Mesothelial cell of epicardium (in vitro differentiated cells): ENCODE measurements around the gene URB1. TPM values are rescaled to one million over a fixed set of nuclear protein-coding genes. Genes with fewer than 3 reads are reported as not detected.

Source experiments
- DNase-seq, 2 experiments: peaks; one replicate each; pipeline ENCODE4 v3.0.0; 2021; ENCODE audit warnings: low spot score in 2 of 2; ENCODE audit not compliant: unreplicated experiment in 2 of 2
- H3K27ac Mint-ChIP-seq: 2 replicates; pipeline ENCODE4 v1.8.0; 2021; ENCODE audit warnings: mixed read lengths
- H3K27me3 Mint-ChIP-seq: 2 replicates; pipeline ENCODE4 v1.8.0; 2021; ENCODE audit warnings: low read depth, mixed read lengths
- H3K36me3 Mint-ChIP-seq: 2 replicates; pipeline ENCODE4 v1.8.0; 2021; ENCODE audit warnings: mixed read lengths
- H3K4me1 Mint-ChIP-seq: 2 replicates; pipeline ENCODE4 v1.8.0; 2021; ENCODE audit warnings: mixed read lengths
- H3K4me3 Mint-ChIP-seq: 2 replicates; pipeline ENCODE4 v1.8.0; 2021; ENCODE audit warnings: mild to moderate bottlenecking, moderate library complexity, mixed read lengths
- H3K9me3 Mint-ChIP-seq: 2 replicates; pipeline ENCODE4 v1.8.0; 2021; ENCODE audit warnings: mixed read lengths
- total RNA-seq: library from RNA; stranded (reverse); gene quantifications from 3 replicates; pipeline ENCODE4 v1.2.1, GENCODE V29; 2021
- TF ChIP-seq, protein P1 (sequence below): fragments of 200-600 bp; sonication (generic); IDR thresholded peaks from one replicate; pipeline ENCODE4 v1.5.0; 2021; ENCODE audit warnings: antibody characterized with exemption; ENCODE audit not compliant: unreplicated experiment

URB1 gene
- total RNA-seq, 1 donor from 2014 or later, result 21.8 TPM

DNA sequence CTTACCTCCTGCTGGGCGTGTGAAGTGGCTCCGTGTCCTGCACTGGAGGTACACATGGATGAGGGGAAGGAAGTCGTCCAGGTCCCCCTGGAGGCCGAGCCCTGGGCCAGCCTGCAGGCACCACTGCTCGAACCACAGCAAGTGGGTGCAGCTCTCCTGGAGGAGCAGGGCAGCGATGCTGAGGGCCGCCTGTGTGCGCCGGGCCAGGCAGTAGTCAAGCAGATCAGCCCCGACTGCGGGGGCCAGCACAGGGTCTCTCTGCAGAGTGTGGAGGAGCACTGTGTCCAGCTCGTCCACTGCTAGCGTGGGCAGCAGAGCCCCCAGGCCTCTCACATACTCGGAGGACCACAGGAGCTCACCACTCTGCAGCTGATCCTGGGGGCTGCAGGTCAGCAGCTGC lies 45.9 kb downstream of the URB1 start:
- Mint-ChIP-seq H3K27ac (no peak overlapping the region), H3K27me3 (no peaks in the 10 kb centered on the region), H3K4me3 (no peak overlapping the region), H3K4me1 (no peaks in the 10 kb centered on the region), H3K36me3 (peaks cover 71% of the 10 kb centered on the region), H3K9me3 (peaks cover 20% of the 10 kb centered on the region)
- TF ChIP-seq, protein P1, sequence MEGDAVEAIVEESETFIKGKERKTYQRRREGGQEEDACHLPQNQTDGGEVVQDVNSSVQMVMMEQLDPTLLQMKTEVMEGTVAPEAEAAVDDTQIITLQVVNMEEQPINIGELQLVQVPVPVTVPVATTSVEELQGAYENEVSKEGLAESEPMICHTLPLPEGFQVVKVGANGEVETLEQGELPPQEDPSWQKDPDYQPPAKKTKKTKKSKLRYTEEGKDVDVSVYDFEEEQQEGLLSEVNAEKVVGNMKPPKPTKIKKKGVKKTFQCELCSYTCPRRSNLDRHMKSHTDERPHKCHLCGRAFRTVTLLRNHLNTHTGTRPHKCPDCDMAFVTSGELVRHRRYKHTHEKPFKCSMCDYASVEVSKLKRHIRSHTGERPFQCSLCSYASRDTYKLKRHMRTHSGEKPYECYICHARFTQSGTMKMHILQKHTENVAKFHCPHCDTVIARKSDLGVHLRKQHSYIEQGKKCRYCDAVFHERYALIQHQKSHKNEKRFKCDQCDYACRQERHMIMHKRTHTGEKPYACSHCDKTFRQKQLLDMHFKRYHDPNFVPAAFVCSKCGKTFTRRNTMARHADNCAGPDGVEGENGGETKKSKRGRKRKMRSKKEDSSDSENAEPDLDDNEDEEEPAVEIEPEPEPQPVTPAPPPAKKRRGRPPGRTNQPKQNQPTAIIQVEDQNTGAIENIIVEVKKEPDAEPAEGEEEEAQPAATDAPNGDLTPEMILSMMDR, result no peak
- DNase-seq, result no peak

DNA sequence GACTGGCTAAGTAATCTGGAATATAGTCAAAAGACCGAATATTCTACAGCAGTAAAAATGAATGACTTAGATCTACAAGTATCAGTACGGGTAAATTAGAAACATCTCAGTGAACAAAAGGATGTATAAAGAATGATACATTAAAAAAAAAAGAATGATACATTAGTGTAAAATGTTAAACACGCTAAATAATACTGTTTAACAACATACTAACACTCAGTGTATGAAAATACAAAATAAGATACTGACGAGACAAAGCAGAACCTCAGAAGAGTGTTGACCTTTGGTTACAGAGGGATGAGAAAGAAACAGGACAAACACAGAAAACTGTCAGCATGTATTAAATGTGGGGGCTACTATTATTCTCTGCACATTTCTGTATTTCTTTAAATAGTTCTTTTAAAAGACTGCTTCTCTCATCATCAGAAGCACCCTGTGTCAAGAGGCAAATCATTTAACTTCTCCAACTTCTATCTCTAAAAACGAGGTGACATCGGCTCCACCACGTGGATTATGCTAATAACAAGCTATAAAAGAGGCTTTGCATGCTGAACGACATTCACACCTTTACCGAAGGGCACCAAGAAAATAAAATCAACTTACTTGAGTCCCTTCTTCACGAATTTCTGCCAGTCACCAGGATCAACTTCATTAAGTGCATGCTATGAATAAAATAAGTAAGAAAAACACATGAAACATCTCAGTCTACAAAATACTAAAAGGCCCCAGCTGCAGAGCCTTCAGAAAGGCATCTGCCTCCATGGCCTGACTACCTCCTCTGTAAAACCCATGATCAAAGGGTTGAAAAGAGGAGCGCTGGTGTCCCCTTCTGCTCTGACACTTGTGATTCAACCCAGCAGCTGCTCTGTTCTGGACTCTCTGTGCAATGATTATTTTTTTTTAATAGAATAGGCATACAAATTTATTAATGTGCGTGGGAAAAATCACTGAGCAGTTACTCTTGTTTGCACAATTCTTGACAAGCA lies 51.7 kb downstream of the URB1 start:
- Mint-ChIP-seq H3K9me3 (peaks cover 20% of the 10 kb centered on the region), H3K4me3 (no peak overlapping the region), H3K27ac (no peak overlapping the region), H3K36me3 (peaks cover 69% of the 10 kb centered on the region), H3K27me3 (no peaks in the 10 kb centered on the region), H3K4me1 (no peaks in the 10 kb centered on the region)
- no peak for DNase-seq
- TF ChIP-seq, protein P1, result no peak

DNA sequence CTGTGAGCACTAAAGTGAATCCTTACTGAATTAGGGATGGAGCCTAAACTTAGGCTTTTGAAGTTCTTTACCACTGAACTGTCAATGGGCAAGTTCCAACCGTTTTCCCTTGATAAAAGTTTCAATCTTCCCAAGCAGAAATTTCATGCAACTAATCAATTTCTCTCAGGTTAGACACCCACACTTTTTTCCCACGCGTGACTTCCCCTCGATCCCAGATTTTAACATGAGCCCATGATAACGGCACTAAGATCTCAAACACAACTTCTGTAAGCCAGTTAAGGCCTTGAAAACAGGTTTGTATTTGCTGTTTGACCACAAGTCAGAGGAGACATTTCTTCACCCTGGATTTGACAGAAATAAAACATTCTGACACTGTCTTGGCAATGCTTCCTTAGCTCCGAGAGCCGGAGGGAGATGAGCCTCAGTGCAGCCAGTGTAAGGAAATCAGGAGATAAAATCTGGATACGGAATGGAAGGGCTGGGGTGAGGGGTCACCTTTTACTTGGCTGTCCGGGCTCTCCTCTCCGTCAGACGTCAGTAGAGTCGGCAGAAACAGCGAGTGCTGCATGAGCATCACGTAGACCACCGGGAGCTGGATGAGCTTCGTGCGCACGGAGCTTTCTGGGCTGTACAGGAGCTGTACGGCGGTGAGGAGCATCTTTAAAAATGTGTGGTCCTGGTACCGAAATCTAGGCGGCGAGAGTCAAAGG lies 54.4 kb downstream of the URB1 start:
- TF ChIP-seq, protein P1, result no peak
- peaks cover 56% of the 10 kb centered on the region for H3K36me3 Mint-ChIP-seq
- H3K4me1 Mint-ChIP-seq, result no peaks in the 10 kb centered on the region
- no peak overlapping the region for H3K27ac Mint-ChIP-seq
- H3K27me3 Mint-ChIP-seq, result no peaks in the 10 kb centered on the region
- no peak overlapping the region for H3K4me3 Mint-ChIP-seq
- H3K9me3 Mint-ChIP-seq, result peaks cover 3% of the 10 kb centered on the region
- DNase-seq, result peak in 1 of 2 experiments; percentile 10

DNA sequence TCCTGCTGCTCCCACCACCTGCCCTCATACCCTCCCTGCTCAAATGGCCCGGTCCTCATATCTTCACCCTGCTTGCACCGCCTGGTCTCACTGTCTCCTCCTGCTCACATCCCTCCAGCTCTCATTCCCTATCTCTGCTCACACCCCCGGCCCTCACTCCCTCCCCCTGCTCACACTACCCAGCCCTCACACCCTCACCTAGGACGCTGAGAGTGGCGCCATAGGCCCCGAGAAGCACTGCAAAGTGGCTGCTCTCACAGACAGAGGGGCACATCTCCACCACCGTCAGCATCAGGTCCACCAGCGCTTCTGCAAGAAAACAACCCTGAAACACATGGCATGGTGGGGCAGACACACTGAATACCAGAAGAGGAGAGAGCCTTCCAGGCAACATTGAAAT lies 55.6 kb downstream of the URB1 start:
- peaks cover 60% of the 10 kb centered on the region for H3K36me3 Mint-ChIP-seq
- TF ChIP-seq, protein P1, result no peak
- peak in 1 of 2 experiments; percentile 17 for DNase-seq
- H3K9me3 Mint-ChIP-seq, result peaks cover 5% of the 10 kb centered on the region
- H3K4me1 Mint-ChIP-seq, result no peaks in the 10 kb centered on the region
- H3K27me3 Mint-ChIP-seq, result no peaks in the 10 kb centered on the region
- H3K27ac Mint-ChIP-seq, result no peak overlapping the region
- H3K4me3 Mint-ChIP-seq, result no peak overlapping the region

DNA sequence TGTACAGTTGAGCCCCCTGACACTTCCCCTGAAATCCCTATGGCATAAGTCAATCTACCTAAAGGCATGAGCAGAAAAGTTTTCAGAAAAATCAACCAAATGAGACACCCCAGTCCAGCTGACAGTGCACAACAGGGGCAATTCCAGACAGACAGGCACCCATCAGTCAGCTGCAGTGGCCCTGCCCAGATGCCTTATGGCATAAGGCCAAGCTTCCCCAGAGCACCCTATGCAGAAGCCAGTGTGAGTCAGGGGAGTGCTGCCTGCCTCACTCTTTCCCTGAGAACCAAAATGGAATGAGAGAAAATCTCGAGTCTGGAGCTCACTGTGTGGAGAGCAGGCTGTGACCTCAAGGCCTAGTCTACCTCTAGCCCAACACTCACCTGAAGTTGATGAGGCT lies 56.1 kb downstream of the URB1 start:
- DNase-seq, result peak in 1 of 2 experiments; percentile 28
- H3K9me3 Mint-ChIP-seq, result peaks cover 5% of the 10 kb centered on the region
- no peak overlapping the region for H3K4me3 Mint-ChIP-seq
- H3K4me1 Mint-ChIP-seq, result no peaks in the 10 kb centered on the region
- TF ChIP-seq, protein P1, result no peak
- H3K27ac Mint-ChIP-seq, result no peak overlapping the region
- no peaks in the 10 kb centered on the region for H3K27me3 Mint-ChIP-seq
- peaks cover 64% of the 10 kb centered on the region for H3K36me3 Mint-ChIP-seq
